Activated CD4-positive, CD25-positive, alpha-beta regulatory T cell (primary cell): ENCODE results near the gene SNAPC4.

ENCODE experiments used
- DNase-seq, 4 experiments: peaks; one replicate each; lab custom pipeline; 2025; lab: John Stamatoyannopoulos, UW

SNAPC4 gene

DNA sequence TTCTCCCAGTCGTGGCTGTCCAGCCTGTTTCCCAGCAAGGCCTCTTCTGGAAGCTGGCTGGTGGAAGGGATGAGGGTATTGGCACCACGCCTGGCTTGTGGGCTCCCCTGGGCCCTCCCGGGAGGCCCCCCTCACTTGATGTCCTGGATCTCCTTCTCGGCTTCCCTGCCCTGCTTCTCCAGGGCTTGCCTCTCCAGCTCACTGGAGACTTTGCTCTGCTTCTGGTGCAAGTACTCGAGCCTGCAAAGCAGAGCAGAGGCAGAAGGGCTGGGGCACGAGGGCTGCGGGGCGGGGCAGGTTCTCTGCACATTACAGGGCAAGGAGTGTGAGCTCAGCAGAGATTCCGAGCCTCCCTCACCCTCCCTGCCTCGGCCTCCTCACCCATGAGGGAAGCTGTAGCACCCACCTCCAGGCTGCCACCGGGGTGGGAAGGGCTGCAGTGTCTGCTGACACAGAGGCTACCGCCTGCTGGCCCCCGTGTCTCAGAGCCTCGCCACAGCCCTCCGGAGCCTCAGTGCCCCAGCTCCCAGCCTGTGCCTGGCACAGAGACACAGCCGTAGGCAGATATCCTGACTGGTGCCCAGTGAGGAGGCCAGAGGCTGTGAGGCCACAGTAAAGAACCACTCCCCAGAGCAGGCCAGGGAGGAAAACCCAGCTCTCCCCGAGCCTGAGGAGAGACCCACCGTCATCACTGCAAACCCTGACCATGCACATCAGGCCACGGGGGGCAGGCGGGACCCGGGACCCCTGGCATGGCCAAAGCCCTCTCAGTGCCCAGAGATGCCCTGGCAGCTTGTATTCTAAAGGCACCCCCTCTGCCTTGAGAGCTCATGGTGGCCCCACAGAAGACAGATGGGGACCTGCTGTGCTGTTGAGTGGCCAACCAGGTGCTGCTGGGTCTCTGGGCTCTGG lies 7.2 kb downstream of the SNAPC4 start:
- no peak for DNase-seq

DNA sequence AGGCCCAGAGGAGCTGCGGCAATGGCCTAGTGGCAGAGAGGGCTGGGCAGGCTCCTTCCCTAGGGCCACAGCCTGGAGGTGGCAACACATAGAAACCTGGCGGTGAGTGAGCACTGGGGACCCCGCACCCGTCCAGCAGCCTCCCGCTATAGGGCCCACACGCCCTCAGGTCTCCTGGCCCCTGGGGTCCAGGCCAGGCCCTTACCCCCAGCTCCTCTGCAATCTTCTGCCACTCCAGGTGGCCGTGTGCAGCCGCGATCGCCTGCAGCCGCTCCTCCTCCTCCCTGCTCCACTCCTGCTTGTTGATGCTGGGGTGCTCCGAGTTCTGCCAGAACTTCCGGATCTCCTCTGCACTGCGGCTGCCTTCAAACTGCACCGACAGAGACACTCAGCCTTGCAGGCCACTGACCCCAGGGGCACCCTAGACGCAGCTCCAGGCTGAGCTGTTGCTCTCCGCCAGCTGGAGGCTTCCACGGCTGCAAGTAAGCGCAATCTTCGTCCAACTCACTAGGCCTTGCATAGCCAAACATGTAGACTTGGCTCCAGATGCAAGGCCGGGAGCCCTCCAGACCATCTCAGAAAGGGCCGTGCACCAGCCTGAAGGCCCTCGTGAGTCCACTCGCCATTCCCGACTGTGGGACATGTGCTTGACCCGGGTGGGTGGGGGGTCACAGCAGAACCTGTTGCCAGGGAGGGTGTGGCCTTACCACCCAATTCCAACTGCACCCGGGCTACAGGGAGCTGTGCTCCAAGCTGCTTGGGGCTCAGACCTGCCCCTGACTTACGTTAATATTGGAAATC lies 8.0 kb downstream of the SNAPC4 start:
- no peak for DNase-seq

DNA sequence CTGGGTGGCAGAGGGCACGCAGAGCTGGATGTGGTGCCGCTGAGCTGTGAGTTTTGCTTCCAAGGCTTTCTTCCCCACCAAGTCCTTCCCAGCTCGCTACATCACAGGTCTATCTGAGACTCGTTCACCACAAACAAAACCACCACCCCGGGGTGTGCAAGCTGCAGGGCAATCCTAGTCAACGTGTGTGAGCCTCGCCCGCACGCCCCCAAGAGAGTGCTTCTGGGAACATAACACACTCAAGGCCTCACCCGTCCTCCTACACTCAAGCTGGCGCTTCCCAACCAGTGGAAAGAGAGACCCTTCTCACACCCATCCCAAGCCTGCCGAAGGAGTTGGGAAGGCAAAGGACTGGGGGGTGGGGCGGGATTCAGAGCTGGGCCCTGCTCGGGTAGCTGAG lies 10.6 kb downstream of the SNAPC4 start:
- DNase-seq, result no peak

DNA sequence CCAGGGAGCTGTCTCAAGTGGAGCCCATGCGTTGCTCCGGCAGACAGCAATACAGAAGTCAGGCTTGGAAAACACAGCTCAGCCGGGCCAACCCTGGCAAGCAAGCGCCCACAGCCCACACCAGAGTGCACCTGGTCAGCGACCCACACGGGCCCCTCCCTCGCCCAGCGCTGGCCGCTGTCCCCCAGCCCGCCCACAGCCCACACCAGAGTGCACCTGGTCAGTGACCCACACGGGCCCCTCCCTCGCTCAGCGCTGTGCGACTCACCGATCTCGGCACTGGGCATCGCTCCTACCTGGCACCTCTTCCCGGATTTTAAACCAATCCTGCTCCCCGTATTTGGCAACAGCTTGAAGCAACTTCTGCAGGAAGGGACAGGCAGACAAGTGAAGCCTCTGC lies 12.8 kb downstream of the SNAPC4 start:
- DNase-seq, result no peak

DNA sequence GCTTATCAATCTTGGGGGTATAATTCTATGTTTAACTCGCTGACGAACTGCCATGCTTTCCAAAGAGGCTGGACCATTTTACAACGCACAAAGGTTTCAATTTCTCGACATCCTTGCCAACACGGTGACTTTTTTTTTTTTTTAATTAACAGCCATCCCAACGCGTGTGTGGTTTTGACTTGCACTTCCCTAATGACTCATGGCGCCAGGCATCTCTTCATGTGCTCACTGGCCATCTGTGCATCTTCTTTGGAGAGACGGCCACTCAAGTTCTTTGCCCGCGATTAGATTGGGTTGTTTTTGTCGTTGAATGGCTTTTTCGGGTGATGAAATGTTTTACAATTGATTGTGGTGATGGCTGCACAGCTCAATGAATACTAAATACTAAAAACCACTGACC lies 14.0 kb downstream of the SNAPC4 start:
- DNase-seq, result no peak

DNA sequence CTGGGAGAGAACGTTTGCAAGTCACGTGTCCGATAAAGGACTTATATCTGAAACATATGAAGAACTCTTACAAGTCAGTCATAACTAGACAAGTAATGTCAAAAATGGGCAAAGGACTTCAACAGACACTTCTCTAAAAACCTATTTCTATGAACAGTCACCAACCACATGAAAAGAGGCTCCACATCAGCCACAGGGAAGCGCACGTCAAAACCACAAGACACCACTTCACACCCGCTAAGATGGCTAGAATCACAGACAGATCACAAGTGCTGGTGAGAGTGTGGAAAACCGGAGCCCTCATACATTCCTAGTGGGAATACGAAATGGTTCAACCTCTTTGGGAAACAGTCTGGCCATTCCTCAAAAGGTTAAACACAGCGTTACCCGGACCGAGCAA lies 15.0 kb downstream of the SNAPC4 start:
- no peak for DNase-seq

DNA sequence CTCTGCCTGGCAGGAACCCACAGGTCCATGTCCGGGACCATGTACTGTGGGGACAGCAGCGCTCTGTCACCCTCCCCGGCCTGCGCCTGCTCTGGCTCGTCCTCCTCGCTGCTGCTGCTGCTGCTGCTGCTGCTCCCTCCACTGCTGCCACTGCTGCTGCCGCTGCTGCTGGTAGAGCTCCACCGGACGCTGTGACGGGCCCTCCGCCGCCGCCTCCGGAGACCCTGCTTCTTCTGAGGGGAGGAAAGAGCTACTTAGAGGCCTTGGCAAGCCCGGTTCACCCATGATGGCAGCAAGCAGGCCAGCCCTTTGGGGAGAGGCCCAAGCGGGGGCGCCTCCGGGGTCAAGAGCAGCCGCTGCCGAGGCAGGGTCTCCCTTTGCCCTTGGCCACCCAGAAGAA lies 16.5 kb downstream of the SNAPC4 start:
- no peak for DNase-seq

DNA sequence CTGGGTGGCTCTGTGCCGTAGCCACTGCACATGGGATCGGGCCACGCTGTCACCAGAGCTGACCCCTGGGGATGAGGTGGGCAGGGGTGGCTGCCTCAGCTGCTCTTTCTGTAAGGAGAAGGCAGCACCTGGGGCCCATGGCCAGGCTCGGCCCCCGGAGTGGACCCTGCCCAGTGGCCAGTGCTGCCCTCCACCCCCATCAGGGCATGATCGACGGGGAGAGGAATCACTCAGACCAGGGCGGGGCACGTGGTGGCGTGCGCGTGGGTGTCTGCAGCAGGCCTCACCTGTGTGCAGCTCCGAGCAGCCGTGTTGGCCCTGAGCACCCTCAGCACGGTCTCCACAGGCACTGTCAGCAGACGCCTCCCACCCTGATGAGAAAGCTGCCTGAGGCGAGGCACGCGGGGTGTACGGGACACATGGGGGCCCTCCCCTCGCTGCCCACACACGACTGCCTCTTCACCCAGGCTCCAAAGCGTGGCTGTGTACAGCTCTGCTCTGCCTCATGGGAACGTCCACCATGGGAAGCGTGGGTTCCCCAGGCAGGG lies 17.9 kb downstream of the SNAPC4 start:
- DNase-seq, result no peak

DNA sequence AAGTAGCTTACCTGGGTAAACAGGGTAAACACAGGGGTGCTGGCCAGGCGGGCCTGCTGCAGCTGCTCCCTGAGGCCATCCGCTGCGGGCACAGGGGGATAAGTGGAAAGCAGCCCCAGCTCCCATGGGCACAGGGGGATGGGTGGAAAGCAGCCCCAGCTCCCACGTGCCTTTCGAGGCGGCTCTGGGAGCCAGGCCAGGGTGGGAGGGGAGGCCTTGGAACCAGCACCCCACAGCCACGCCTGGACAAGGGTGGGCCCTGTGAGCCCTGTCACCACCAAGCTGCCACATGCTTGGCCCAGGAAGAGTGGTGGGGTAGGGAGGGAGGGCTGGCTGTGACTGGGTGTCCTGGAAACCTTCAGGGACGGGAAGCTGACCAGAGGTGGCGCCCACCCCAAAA lies 18.7 kb downstream of the SNAPC4 start:
- DNase-seq, result no peak

DNA sequence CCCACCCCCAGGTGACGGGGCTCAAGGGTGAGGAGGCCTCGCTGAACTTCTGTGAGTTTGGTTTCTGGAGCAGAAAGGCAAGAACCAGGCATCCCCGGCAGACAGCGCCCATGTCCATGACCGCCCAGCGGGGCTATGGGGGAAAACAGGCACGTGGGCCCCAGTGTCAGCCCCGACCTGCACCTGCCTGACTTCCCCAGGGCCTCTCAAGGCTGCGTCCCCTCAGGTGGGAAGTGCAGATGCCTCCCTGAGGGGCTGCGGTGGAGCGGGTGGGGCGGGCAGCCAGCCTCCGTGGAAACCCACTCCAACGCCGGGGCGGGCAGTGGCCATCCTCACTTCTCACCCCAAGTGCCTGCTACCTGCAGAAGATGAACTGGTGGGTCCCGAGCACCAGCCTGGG lies 19.6 kb downstream of the SNAPC4 start:
- no peak for DNase-seq

DNA sequence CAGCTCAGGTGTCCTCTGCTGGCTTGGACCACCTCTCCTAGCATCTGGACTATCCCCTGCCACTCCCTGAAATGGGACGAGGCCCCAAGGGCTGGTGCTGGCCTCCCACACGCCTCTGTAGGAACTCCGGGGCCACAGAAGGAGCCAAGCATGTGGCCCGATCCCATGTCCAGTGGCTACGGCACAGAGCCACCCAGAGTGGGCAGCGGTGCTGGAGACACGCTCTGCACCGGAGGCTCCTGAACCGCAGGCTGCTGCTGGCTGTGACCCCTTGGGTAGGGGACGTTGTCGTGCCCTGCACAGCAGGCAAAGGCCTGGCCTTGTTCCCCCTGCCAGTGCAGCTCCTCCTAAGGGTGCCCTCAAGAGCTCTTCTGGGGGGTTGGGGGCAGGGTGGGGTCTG lies 20.1 kb downstream of the SNAPC4 start:
- no peak for DNase-seq

DNA sequence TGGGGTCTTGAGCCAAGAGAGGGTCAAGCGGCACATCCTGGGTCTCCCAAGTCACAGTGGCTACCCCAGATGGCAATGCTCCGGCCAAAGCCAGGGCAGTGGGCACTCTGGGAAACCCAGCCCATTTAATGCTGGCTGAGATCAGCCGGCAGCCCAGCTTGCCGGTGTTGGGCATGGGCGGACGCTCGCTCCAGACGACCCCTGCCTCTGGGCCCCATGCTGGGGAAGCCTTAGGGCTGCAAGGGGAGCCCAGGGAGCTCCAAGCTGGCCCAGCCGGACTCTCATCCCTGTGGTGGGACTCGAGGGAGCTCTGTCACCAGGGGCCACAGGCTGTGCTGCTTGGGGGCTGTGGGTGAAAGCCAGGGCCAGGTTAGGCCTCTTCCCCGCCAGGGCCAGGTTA lies 20.6 kb downstream of the SNAPC4 start:
- no peak for DNase-seq

DNA sequence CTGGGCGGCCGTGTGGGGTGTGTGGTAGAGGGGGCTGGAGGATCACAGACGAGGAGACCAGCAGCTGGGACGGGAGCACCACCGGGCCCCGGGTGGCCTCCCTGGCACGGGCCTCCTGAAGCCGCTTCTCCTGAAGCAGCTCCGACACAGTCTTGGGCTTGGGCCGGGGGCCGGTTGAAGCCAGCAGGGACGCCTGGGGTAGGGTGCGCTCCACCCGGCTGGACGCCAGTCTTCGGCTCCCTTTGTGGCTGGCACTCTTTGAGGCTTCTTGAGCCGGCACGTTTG lies 21.0 kb downstream of the SNAPC4 start:
- no peak for DNase-seq

DNA sequence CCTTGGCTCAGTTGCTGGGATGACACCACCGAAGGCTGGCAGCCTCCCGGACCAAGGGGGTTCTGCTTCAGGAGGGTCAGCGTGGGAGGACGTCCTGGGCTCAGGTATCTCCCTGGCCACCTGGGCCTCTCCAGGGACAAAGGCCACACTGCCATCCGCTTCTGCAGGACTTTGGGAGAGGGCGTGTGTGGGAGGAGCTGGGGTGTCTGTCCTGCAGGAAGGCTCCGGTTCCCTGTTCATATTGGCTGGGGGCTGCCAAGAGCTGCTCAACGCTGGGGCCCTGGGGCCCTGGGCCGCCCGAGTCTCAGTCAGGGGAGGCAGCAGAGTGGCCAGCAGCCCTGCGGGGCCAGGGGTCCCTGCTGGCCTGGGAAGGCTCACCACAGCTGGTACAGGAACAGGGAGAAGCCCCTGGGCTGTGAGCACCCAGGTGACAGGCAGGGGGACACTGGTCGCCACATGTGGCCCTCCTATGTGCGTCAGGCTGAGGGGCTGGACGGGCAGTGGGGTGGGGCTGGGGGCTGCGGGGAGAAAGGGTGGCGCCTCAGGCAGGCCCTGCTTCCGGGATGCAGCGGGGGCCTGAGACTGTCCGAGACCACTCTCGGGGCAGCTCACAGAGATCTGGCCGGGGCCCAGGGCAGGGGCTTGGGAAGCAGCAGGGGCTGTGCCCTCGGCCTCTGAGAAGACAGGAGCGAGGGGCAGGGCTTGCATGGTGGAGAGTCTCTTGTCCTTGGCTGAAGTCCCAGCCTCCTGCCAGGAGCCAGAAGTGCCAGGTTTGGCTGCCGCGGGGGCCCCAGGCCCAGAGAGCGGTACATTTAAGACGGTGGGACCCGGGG lies 21.6 kb downstream of the SNAPC4 start:
- no peak for DNase-seq

DNA sequence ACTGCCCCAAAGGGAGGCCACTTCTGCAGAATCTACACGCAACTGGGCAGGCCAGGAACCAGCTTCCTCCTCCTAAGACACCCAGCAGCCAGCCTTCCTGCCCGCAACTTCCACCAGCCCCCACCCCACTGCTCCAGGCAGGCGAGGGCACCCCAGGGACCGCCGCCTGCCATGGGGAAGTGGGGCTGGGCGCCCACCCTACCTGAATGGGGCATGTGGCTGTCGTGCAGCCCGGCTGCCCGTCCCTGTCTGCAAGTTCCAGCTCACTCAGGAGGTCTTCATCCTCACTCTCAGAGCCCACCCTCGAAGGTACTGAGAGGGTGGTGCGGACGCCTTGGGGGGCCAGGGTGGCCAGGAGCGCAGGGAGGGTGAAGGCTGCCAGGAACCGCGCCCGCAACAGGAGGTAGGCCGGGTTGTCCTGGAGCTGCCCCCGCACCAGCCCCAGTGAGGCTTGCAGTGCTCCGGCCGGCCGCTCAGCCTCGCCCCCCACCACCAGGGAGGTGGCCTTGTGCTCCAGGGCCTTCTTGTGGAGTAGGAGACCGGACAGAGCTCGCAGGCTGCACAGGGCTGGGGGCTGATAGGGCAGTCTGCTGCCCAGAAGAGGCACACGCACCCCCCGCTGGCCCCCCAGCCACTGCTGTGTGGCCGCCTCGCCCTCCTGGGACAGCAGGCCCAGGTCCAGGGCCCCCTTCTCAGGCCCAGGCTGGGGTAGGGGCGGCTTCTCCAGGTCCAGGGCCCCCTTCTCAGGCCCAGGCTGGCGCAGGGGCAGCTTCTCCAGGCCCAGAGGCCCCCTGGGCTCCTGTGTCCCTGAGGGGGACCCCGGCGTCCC lies 22.4 kb downstream of the SNAPC4 start:
- no peak for DNase-seq

DNA sequence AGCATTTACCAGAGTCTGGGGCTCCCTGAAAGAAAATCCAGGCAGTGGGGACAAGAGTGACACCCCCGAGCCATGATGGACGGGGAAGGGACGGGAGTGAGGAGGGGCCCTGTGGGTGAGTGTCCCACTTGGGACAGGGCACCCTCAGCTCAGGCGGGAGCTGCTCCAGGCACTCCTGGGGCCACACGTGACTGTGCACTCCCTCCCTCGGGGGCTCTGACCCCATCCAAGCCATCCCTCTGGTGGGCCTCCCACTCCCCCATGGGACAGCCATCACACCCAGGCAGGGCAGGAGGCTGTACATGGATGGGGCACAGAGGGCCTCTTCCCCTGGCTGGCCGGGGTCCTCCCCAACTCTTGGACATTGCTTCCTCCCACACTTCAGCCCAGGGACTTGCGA lies 23.5 kb downstream of the SNAPC4 start:
- DNase-seq, result no peak

DNA sequence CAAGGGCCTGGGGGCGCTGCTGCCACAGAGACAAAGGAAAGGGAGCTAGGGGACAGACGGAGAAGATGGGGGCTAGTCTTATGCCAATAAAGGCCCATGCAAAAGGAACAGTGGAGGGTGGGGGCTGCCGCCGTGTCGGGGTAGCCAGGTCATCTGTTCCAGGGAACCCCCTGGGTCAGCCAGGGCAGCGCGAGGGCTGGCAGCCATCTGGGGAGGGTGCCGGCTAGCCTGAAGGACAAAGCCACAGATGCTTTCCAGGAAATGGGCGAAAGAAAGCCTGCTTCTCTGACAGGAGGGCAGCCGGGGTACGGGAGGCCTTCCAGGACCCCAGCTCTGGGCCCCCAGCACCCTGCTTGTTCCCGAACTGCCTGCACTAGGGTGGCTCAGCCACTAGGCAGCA lies 24.9 kb downstream of the SNAPC4 start:
- no peak for DNase-seq

DNA sequence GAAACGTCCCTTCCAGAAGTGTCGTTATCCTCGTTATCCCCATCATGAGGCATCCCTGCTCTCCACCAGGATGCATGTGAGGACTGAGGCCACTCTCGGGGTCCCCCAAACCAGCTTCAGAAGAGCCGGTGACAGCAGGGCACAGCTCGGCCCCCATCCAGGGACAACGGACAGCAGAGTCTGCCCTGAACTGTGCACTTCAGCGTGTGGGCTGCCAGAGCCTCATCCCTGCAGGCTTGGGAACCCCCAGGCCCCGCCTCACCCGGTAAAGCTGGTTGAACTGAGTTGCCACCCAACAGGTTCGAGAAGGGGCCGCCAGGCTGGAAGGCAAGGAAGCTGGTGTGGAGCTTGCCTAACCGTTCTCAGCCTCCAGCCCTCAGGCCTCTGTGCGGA lies 25.8 kb downstream of the SNAPC4 start:
- no peak for DNase-seq

DNA sequence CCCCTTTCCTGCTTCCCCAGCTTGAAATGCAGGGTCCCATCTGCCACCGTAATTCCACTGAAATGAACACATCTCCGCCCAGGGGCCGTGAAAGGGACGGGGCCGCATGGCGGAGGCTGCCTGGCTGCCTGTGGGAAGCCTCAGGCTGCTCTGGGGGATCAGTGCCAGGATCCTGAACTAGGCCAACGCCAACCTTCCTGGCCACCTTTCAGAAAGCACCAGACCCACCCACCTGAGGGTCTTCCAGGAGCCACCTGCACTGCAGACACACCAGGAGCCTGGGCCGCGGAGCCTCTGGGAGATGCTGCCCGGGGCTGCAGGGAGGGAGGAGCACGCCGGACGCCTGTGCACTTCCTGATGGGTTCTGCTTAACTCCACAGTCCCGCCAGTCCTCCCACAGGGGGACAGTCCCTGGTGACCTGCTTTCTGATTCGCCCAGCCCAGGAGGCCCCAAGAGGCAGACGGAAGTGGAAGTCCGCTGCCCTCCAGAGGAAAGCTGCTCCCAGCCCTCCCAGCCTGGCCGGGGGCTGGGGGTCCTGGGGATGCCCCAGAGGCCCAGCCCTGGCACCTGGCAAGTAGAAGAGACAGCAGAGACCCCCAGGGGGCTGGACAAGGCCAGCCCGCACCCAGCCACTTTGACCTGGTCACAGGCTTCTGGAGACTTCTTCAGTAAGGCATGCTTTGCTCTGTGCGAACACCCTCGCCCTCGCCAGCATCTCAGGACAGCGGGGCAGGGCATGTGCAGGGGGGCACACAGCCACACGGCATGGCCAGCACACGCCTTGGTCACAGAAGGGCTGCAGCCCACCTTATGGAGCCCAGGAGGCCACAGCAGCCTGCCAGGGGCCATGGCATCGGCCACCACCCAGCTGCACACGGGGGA lies 26.4 kb downstream of the SNAPC4 start, which contains the start of gene CARD9:
TSS of gene CARD9 (minus strand) at position 370 of the 883 bp plus-strand sequence. CDS start 1,591 bp downstream, outside the sequence.
- no peak for DNase-seq

DNA sequence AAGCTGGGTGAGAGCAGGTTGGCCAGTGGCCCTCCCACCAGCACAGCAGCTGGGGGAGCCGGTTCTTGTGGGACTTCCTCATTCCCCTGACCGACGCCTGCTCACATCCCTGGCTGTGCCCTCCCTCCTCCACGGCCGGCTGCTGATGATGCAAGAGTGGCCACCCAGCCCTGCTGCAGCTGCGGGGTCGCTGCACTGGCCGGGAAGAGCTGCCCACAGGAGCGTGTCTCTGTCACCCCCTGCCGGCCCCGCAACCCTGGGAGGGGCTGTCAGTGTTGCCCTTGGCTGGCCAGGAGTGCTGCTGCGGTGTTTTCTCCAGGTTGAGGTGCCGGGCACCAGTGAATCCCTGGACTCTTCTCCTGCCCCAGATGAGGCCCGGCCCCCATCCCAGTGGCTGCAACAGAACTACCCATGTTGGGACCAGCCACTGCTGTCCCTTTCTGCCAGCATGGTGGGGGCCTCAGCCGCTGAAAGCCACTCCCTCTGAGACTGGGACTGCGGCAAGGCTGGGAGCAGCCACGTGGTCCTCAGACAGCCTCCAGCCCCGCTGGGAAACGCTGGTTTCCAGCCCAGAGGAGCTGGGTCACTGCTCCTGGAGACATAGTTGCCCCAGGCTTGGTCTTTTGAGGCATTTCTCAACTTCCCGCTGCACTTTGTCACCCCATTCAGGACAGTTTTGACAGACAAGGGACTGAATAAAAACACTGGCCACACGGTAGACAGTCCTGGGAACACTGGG lies 27.2 kb downstream of the SNAPC4 start:
- no peak for DNase-seq
